Mucosa of gallbladder (tissue), 1 donor: ENCODE data around the gene SMAD3. TPM values are rescaled to one million over a fixed set of nuclear protein-coding genes. Genes with fewer than 3 reads are reported as not detected.

ENCODE experiments used
- DNase-seq: peaks from one replicate; pipeline ENCODE4 v3.0.0-alpha.2; 2020; ENCODE audit warnings: low spot score
- total RNA-seq: library from RNA; stranded (reverse); gene quantifications from one replicate; pipeline ENCODE4 v1.2.1, GENCODE V29; 2021
- donor health status: DM: no; HTN: no; CAD: no.

The SMAD3 gene
- total RNA-seq, 1 donor from 2014 or later = 59.0 TPM

GRCh38 chr15:67180035-67180434 lies 114.6 kb downstream of the SMAD3 start:
- no peak for DNase-seq

DNA sequence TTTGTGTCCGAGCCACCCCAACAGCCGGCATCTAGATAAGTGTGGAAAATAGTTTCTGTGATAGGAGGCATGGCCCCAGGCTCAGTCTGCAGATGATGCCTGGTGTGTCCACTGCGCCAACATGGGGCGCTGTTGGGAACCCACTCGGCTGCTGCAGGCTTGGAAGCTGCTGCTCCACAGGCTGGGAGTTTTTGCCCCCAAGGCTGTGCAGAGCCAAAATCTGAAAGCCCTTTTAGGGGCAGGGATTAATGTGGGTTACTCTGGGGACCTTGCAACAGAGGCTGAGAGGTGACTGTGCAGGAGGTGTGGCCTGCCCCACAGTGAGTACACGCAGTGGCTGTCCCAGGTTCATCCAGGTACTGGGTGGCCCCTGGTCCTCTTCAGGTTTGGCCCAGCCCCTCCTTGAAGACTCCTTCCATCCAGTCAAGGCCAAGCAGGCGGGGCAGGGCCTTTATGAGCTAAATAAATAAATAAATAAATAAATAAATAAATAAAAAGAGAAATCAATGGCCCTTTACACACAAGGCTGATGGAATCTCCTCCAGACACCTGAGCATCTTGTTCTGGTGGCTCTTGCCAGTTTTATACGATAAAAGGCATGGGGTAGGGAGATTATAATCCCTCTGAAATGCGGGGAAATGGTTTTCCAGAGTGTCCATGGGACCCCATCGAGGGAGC lies 115.3 kb downstream of the SMAD3 start:
- DNase-seq = no peak

GRCh38 chr15:67181221-67181639 lies 115.8 kb downstream of the SMAD3 start:
- no peak for DNase-seq

DNA sequence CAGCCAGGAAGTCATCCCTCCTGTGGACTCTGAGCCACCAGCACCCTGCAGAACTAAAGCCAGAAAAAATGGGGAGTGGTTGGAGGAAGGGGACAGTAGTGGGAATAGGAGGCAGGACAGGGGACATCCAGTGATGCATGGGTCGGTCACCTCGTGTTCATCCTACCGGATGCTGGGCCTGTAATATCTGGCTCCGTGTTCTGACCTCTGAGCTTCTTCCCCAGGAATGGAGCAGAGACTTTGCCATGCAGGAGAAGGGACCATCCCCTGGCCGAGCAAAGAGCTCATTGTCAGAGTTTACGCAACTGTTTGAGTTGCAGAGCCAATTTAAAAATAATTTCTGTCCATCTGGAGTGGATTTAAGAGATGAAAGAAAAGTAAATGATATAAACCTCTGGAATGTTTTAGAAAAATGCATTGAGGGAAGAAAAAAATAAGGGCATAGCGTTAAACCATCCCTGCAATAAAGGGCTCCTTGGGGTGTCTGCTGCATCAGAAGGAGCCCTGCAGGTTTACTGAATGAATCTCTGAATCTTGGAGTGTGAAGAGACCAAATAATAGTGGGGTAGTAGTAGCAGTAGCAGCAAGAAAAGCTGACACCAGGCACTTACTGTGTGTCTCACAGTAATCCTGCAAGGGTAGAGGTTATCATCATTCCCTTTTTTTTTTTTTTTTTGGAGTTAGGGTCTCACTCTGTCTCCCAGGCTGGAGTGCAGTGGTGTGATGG lies 118.2 kb downstream of the SMAD3 start:
- no peak for DNase-seq

DNA sequence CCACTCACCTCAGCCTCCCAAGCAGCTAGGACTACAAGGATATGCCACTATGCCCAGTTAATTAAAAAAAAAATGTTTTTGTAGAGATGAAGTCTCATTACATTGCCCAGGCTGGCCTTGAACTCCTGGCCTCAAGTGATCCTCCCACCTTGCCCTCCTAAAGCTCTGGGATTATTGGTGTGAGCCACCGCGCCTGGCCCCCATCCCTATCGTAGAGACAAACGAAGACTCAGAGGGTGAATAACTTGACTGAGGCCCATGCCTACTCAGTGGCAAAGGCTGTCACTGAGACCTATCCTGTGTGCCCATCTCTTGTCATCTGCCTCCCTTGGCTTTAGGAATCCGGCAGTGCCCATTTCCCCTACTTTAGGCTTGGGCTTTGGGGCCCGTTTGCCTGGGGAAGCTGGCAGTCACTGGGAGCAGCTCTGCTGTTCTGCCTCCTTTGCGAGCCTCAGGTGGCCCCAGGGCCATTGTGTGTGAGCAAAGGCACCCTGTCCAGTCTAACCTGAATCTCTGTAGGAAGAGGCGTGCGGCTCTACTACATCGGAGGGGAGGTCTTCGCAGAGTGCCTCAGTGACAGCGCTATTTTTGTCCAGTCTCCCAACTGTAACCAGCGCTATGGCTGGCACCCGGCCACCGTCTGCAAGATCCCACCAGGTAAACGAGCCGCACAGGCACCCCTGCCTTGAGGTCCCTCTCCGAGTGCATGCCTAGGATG lies 119.0 kb downstream of the SMAD3 start:
- no peak for DNase-seq

GRCh38 chr15:67185051-67185450 lies 119.6 kb downstream of the SMAD3 start:
- no peak for DNase-seq

DNA sequence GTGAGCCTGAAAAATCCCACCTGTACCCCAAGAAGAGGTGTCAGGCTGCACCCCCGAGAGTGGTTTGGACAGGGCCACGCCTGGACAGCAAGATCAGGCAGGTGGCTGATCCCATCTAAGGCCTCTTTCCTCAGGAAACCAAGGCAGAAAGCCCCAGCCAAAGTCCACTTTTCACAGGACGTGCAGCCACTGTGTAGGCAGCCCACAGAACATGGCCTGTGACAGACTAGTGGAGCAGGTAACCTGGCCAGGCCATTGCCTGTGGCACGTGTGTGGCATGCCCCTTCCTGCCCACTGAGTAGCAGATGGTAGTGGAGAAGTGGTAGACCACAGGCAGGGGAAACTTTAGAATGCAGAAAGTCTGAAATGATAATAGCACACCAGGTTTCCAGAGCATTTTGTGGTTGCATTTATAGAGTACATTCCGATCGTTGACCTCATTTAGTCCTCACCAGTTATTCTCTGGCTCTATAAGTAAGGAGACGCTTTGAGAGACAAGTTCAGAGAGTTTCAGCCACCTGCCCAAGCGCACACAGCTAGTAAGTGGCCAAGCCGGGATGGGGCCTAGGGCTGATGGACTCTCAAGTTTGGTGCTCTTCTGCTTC lies 120.3 kb downstream of the SMAD3 start:
- DNase-seq = no peak

- peak; percentile 40 for DNase-seq
Measured at GRCh38 chr15:67186226-67186649, 120.8 kb downstream of the SMAD3 start.

DNA sequence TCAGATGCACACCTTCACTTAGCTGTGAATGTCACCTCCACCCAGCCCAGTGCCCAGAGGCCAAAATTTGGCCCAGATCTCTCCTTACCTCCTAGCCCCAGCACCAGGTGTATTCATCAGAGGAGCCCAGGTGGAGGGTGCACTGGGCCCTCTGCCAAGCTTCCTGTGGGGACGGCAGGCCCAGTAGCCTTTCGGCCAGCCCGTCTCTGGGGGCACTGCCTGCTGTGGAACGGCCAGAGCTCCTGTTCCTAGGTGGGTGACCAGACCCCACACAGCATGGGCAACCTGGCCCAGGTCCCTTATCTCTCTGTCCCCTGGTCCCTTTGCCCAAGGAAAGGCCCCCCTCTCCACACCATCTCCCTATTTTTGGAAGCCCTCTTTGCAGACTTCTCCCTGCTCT lies 121.3 kb downstream of the SMAD3 start:
- DNase-seq = no peak

DNA sequence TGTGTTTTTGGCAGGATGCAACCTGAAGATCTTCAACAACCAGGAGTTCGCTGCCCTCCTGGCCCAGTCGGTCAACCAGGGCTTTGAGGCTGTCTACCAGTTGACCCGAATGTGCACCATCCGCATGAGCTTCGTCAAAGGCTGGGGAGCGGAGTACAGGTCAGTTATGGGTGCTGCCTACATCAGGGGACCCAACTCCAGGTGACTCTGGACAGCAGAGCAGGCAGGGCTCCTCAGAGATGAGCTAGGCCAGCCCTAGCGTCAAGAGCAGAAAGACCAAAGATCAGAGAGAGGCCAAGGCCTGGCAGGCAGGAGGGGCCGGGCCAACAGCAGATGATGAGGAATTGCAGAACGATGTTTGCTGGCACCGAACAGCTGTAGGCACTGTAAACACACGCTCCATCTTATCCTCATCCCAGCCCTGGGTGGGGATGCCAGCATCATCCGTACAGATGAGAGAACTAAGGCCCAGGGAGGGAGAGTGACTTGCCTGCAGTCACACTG lies 122.0 kb downstream of the SMAD3 start:
- no peak for DNase-seq

DNA sequence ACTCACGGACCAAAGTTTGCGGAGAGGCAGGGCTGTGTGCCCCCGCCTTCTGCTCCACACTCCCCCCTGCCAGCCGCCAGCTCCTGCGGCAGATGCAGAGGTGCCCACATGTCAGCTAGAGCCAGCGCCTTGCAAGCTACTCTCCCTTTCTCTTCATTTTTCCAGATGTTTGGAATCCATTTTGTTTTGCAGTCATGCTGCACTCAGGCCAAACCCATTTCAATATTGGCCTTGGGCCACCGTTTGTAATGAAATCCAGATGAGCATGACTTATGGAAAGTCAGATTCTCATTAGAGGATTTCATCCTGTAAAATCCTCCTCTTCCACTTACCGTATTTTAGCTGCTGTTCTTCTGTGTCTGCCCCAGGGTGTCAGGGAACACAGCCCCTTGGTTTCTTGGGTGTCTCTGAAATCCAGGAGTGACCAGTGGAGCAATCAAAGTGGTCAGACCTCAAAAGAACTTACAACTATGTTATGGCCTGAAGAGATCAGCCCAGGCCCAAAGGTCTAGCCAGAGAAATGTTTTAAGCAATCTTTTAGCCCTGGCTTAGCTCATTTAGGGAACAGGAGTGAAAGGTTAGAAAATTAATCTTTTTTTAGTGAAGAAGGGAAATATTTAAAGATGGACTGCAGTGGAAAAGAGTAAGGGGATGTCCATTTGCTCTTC lies 123.3 kb downstream of the SMAD3 start:
- peak; percentile 46 for DNase-seq

GRCh38 chr15:67189326-67190051 lies 124.1 kb downstream of the SMAD3 start:
- no peak for DNase-seq

- no peak for DNase-seq
Measured at GRCh38 chr15:67190326-67190725, 124.9 kb downstream of the SMAD3 start.

- no peak for DNase-seq
Measured at GRCh38 chr15:67190813-67191212, 125.4 kb downstream of the SMAD3 start.

DNA sequence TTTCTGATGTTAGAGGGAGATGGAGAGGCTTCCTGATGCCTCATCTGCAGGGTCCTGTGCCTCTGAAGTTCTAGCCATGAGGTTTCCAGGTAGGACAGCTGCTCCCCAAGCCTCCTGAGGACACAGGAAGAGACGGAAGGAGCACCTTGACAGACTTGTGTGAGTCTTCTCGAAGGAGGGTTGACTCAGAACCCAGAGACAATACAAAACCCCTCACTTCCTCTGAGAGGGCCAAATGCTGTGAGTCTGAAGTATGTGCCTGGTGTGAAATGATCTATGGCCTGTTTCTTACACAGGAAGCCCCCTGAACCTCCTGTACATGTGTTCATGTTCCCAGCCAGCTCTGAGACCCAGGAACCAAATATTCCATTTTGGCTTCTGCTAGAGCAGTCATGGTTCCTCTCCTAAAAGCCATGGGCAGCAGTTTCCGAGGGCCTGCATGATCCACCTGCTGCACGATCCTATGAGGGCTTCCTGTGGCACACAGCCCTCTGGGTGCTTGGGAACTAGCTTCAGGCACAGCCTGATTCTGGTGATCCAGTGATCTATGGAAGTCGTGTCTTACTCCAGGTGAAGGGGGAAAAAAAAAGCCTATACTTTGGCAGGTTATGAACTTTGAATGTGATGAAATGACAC lies 126.9 kb downstream of the SMAD3 start:
- DNase-seq = no peak

GRCh38 chr15:67193223-67193990 lies 128.0 kb downstream of the SMAD3 start:
- DNase-seq = no peak

DNA sequence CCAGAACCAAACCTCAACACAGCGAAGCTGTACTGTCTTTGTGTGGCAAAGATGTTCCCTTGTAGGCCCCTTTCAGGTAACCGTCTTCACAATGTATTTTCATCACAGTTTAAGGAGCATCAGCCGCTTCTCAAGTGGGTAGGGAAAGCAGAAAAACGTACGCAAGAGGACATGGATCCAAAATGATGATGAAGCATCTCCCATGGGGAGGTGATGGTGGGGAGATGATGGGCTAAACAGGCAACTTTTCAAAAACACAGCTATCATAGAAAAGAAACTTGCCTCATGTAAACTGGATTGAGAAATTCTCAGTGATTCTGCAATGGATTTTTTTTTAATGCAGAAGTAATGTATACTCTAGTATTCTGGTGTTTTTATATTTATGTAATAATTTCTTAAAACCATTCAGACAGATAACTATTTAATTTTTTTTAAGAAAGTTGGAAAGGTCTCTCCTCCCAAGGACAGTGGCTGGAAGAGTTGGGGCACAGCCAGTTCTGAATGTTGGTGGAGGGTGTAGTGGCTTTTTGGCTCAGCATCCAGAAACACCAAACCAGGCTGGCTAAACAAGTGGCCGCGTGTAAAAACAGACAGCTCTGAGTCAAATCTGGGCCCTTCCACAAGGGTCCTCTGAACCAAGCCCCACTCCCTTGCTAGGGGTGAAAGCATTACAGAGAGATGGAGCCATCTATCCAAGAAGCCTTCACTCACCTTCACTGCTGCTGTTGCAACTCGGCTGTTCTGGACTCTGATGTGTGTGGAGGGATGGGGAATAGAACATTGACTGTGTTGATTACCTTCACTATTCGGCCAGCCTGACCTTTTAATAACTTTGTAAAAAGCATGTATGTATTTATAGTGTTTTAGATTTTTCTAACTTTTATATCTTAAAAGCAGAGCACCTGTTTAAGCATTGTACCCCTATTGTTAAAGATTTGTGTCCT lies 129.0 kb downstream of the SMAD3 start:
- DNase-seq = no peak

DNA sequence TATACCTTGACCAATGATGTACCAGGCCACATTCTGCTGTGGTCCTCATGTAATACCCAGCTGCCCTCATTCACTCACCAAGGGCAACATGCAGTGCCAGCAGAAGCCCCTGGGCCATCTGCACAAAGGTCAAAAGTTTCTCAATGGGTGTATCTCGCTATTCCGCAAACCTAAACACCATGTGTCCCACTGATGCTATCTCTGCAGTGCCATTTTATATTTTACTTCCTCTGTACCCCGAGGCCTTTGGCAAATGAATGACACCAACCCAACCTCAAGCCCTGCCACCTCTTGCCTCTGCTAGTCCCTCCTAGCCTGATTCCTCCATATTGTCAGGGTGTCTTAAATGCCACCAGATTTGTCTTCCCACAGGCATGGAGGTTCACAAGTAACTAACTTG lies 129.9 kb downstream of the SMAD3 start:
- no peak for DNase-seq
